Activated T-cell treated with anti-CD3 and anti-CD28 coated beads, Interleukin-2, amount 50 U/mL, for 72 hours (primary cell): ENCODE data around the gene SPDYC. TPM values are rescaled to one million over a fixed set of nuclear protein-coding genes. Genes with fewer than 3 reads are reported as not detected.
"Not testable (repeated sequence)": the region's sequence is repeated elsewhere in the genome, so short reads cannot be mapped to it uniquely, and the experiment has no call there.

Source experiments
- ATAC-seq, 2 donors: fragments of 150-1000 bp; cut with Tn5 transposase; replicated peaks in 1 of 2; 2 replicates each; pipeline ENCODE4 v1.10.0; 2021; ENCODE audit warnings: moderate library complexity in 2 of 2, mild to moderate bottlenecking in 1 of 2
- DNase-seq, 2 donors: peaks; one replicate each; pipeline ENCODE4 v3.0.0; 2021 to 2022; ENCODE audit warnings: mixed read lengths in 1 of 2
- H3K27ac Mint-ChIP-seq: one replicate; pipeline ENCODE4 v1.8.0; 2022; ENCODE audit warnings: mild to moderate bottlenecking, moderate library complexity, mixed read lengths
- H3K27me3 Mint-ChIP-seq: one replicate; pipeline ENCODE4 v1.8.0; 2022; ENCODE audit warnings: low read depth, mixed read lengths
- H3K36me3 Mint-ChIP-seq, 2 donors: one replicate each; pipeline ENCODE4 v1.8.0; 2022; ENCODE audit warnings: mixed read lengths in 2 of 2, mild to moderate bottlenecking in 1 of 2; ENCODE audit not compliant: insufficient read depth in 2 of 2
- H3K4me1 Mint-ChIP-seq: one replicate; pipeline ENCODE4 v1.8.0; 2022; ENCODE audit warnings: low read depth, mixed read lengths
- H3K4me3 Mint-ChIP-seq, 2 donors: one replicate each; pipeline ENCODE4 v1.8.0; 2022; ENCODE audit warnings: mild to moderate bottlenecking in 2 of 2, mixed read lengths in 2 of 2, moderate library complexity in 2 of 2
- H3K9me3 Mint-ChIP-seq, 2 donors: one replicate each; pipeline ENCODE4 v1.8.0; 2022; ENCODE audit warnings: mixed read lengths in 2 of 2
- total RNA-seq, 2 donors: library from RNA; stranded (reverse); gene quantifications; one replicate each; pipeline ENCODE4 v1.2.3, GENCODE V29; 2022

The SPDYC gene
- total RNA-seq, 2 donors from 2014 or later: not detected

GRCh38 chr11:65147352-65148075 lies 22.5 kb upstream of the SPDYC start:
- DNase-seq: no peak
- H3K27me3 Mint-ChIP-seq: no peaks in the 10 kb centered on the region
- no peaks in the 10 kb centered on the region for H3K9me3 Mint-ChIP-seq
- ATAC-seq: no peak
- H3K27ac Mint-ChIP-seq: no peak overlapping the region
- peaks cover 13% of the 10 kb centered on the region for H3K4me1 Mint-ChIP-seq
- H3K36me3 Mint-ChIP-seq: no peaks in the 10 kb centered on the region
- no peak overlapping the region for H3K4me3 Mint-ChIP-seq

GRCh38 chr11:65148657-65149056 lies 21.4 kb upstream of the SPDYC start:
- DNase-seq (no peak), ATAC-seq (no peak)
- no peak overlapping the region for H3K27ac Mint-ChIP-seq
- no peaks in the 10 kb centered on the region for H3K9me3 Mint-ChIP-seq
- H3K4me3 Mint-ChIP-seq: no peak overlapping the region
- peaks cover 14% of the 10 kb centered on the region for H3K4me1 Mint-ChIP-seq
- no peaks in the 10 kb centered on the region for H3K36me3 Mint-ChIP-seq
- H3K27me3 Mint-ChIP-seq: no peaks in the 10 kb centered on the region

- peaks cover 14% of the 10 kb centered on the region for H3K4me1 Mint-ChIP-seq
- H3K36me3 Mint-ChIP-seq, H3K27ac Mint-ChIP-seq, ATAC-seq, H3K4me3 Mint-ChIP-seq, DNase-seq, H3K9me3 Mint-ChIP-seq, H3K27me3 Mint-ChIP-seq: not testable (repeated sequence)
Observed at GRCh38 chr11:65150131-65150508, 19.9 kb upstream of the SPDYC start.

DNA sequence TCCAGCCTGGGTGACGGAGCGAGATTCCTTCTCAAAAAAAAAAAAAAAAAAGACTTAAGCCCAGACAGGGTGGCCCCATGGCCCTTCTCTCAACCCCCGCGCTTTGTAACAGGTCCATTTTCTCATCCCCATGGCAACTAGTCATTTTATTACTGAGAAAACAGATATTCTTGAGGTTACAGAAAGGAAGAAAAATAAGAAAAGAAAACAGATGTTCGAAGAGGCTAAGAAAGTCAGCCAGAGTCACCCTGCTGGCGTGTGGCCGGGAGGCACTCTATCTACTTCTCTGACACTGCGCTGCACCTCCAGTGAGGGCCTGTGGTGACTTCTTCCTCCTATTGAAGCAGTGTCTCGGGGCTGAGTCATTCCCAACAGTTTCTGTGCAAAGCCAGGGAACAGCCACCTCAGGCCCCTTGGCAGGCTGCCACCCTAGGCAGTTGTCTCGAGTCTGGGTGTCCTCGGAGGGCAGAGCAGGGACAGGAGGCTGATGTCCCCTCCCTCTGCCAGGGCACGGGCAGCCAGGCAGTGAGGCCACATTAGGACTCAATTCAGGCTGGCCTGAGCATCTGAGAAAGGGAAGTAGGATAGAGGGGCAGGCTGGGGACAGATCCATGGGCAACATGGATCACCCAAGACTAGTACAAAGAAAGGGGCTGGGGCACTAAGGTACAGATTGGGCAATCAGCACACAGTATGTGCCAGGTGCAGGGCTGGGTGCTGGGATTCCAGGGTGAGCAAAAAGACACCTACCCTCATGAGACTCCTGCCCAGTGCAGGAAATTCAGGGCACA lies 19.3 kb upstream of the SPDYC start:
- Mint-ChIP-seq H3K4me3 (peak overlapping the region; percentile 15 to 31), H3K4me1 (peaks cover 14% of the 10 kb centered on the region), H3K9me3 (no peaks in the 10 kb centered on the region), H3K27ac (no peak overlapping the region), H3K27me3 (no peaks in the 10 kb centered on the region), H3K36me3 (no peaks in the 10 kb centered on the region)
- peak; percentile 56 to 57 for DNase-seq
- peak; percentile 93 to 96 for ATAC-seq

- H3K9me3 Mint-ChIP-seq: no peaks in the 10 kb centered on the region
- H3K4me1 Mint-ChIP-seq: peaks cover 14% of the 10 kb centered on the region
- H3K27me3 Mint-ChIP-seq: no peaks in the 10 kb centered on the region
- H3K27ac Mint-ChIP-seq: no peak overlapping the region
- no peaks in the 10 kb centered on the region for H3K36me3 Mint-ChIP-seq
- no peak overlapping the region for H3K4me3 Mint-ChIP-seq
- no peak for DNase-seq
- ATAC-seq: no peak
Observed at GRCh38 chr11:65151331-65151899, 18.6 kb upstream of the SPDYC start.

DNA sequence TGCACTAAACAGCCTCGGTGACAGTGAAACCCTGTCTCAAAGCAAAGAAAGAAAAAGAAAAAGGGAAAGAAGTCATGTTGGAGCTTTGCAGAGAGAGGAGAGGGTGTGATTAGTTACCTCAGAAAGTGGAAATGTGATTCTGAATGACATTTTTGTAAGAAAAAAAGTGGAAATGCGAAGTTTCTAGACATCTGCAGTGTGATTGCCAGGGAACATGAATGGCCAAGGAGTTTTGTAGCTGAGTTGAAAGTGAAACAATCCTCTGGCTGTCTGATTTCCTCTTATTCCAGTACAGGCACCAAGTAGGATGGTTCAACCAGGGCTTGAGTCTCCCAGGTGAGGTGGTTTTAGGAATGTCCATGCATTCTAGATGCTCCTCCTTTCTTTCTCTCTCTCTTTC lies 17.9 kb upstream of the SPDYC start:
- Mint-ChIP-seq H3K4me3 (peak overlapping the region in 1 of 2 donors; percentile 11), H3K36me3 (no peaks in the 10 kb centered on the region), H3K27ac (no peak overlapping the region), H3K4me1 (peaks cover 14% of the 10 kb centered on the region), H3K9me3 (no peaks in the 10 kb centered on the region), H3K27me3 (no peaks in the 10 kb centered on the region)
- no peak for ATAC-seq
- no peak for DNase-seq

- Mint-ChIP-seq H3K36me3 (no peaks in the 10 kb centered on the region), H3K4me3 (no peak overlapping the region), H3K27me3 (peaks cover 8% of the 10 kb centered on the region), H3K4me1 (peaks cover 4% of the 10 kb centered on the region), H3K9me3 (no peaks in the 10 kb centered on the region), H3K27ac (no peak overlapping the region)
- DNase-seq (no peak), ATAC-seq (no peak)
Observed at GRCh38 chr11:65156256-65156655, 13.8 kb upstream of the SPDYC start.

DNA sequence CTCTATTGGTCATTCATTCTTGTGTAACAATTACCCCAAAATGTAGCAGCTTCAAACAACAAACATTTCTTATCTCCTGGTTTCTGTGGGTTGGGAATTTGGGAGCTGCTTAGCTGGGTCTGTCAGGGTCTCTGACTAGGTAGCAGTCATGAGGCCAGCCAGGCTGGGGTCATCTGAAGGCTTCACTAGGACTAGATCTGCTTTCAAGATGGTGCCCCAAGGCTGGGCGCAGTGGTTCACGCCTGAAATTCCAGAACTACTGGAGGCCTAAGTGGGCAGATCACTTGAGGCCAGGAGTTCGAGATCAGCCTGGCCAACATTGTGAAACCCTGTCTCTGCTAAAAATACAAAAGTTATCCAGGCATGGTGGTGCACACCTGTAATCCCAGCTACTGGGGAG lies 13.1 kb upstream of the SPDYC start:
- no peak overlapping the region for H3K27ac Mint-ChIP-seq
- no peak overlapping the region for H3K4me3 Mint-ChIP-seq
- no peaks in the 10 kb centered on the region for H3K9me3 Mint-ChIP-seq
- no peak for ATAC-seq
- DNase-seq: no peak
- H3K36me3 Mint-ChIP-seq: no peaks in the 10 kb centered on the region
- peaks cover 4% of the 10 kb centered on the region for H3K4me1 Mint-ChIP-seq
- H3K27me3 Mint-ChIP-seq: peaks cover 8% of the 10 kb centered on the region

DNA sequence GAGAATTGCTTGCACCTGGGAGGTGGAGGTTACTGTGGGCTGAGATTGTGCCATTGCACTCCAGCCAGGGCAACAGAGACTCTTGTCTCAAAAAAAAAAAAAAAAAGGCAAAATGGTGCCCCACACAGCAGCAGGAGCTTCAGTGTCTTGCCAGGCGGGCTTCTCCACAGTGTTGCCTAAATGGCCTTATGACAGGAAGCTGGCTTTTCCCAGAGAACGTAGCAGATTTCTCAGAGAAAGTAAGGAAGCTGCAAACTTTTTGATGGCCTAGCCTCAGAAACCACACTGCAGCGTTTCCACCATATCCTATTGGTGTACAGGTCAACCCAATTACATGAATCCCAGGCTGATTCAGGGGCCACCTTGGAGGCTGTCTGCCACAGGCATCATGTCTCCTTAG lies 12.7 kb upstream of the SPDYC start:
- no peak overlapping the region for H3K27ac Mint-ChIP-seq
- H3K36me3 Mint-ChIP-seq: no peaks in the 10 kb centered on the region
- peaks cover 8% of the 10 kb centered on the region for H3K27me3 Mint-ChIP-seq
- H3K4me1 Mint-ChIP-seq: peaks cover 3% of the 10 kb centered on the region
- no peak for ATAC-seq
- H3K9me3 Mint-ChIP-seq: no peaks in the 10 kb centered on the region
- no peak for DNase-seq
- H3K4me3 Mint-ChIP-seq: no peak overlapping the region

- Mint-ChIP-seq H3K4me1 (no peaks in the 10 kb centered on the region), H3K4me3 (no peak overlapping the region)
Observed at GRCh38 chr11:65159012-65159411, 11.0 kb upstream of the SPDYC start.

DNA sequence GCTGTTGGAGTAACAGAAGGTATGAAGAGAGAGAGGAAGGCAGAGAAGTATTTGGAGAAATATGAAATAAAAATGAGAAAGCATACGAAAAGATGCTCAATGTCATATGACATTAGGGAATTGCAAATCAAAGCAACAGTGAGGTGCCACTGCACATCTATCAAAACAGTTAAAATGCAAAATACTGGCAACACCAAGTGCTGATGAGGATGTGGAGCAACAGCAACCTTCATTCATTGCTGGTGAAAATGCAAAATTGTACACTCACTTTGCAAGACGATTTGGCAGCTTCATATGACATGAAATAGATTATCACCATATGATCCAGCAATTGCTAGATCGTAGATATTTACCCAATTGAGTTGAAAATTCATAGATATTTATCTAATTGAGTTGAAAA lies 9.4 kb upstream of the SPDYC start:
- ATAC-seq: no peak
- H3K27me3 Mint-ChIP-seq: peaks cover 8% of the 10 kb centered on the region
- no peaks in the 10 kb centered on the region for H3K36me3 Mint-ChIP-seq
- H3K4me1 Mint-ChIP-seq: no peaks in the 10 kb centered on the region
- DNase-seq: no peak
- no peak overlapping the region for H3K27ac Mint-ChIP-seq
- H3K4me3 Mint-ChIP-seq: no peak overlapping the region
- H3K9me3 Mint-ChIP-seq: no peaks in the 10 kb centered on the region

More at GRCh38 chr11:65159012-65159411, 11.0 kb upstream of the SPDYC start:
- ATAC-seq (no peak), DNase-seq (no peak)
- Mint-ChIP-seq H3K27me3 (peaks cover 8% of the 10 kb centered on the region), H3K36me3 (no peaks in the 10 kb centered on the region), H3K27ac (no peak overlapping the region), H3K9me3 (no peaks in the 10 kb centered on the region)

- ATAC-seq: no peak
- no peak overlapping the region for H3K27ac Mint-ChIP-seq
- H3K9me3 Mint-ChIP-seq: no peaks in the 10 kb centered on the region
- H3K4me1 Mint-ChIP-seq: peaks cover 5% of the 10 kb centered on the region
- no peak for DNase-seq
- H3K4me3 Mint-ChIP-seq: no peak overlapping the region
- peaks cover 8% of the 10 kb centered on the region for H3K27me3 Mint-ChIP-seq
- no peaks in the 10 kb centered on the region for H3K36me3 Mint-ChIP-seq
Observed at GRCh38 chr11:65163684-65164083, 6.3 kb upstream of the SPDYC start.

- no peak overlapping the region for H3K27ac Mint-ChIP-seq
- no peak for DNase-seq
- ATAC-seq: no peak
- H3K4me1 Mint-ChIP-seq: peaks cover 14% of the 10 kb centered on the region
- H3K27me3 Mint-ChIP-seq: peaks cover under 1% of the 10 kb centered on the region
- H3K4me3 Mint-ChIP-seq: no peak overlapping the region
- H3K9me3 Mint-ChIP-seq: no peaks in the 10 kb centered on the region
- H3K36me3 Mint-ChIP-seq: no peaks in the 10 kb centered on the region
Observed at GRCh38 chr11:65165410-65166317, 4.4 kb upstream of the SPDYC start.
